Measurements from ENCODE around the gene CD300LB. TPM values are rescaled to one million over a fixed set of nuclear protein-coding genes. Genes with fewer than 3 reads are reported as not detected.

The CD300LB gene
- total RNA-seq, 2 experiments from 2014 or later, result not detected

DNA sequence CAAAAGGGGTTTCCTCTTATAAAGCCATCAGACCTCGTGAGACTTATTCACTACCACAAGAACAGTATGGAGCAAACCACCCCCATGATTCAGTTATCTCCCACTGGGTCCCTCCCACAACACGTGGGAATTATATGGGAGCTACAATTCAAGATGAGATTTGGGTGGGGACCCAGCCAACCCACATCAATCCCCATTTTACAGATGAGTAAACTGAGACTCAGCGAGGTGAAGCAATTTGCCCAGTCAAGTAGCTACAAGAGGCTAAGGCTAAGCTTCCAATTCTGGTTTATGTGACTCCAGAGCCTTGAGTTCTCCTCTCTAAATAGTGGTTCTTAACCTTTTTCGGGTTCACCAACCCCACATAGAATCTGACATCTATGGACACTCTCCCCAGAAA, 56.1 kb downstream of the CD300LB start:
- no peak for DNase-seq (ENCODE audit: low spot score)
- ChIA-PET POLR2A (no interaction called here), CTCF (ENCODE audit: unreplicated experiment) (no interaction called here)
- Histone ChIP-seq H3K9me3 (ENCODE audit: low read length) (peaks cover 17% of the 10 kb centered on the region), H3K4me3 (ENCODE audit: low read depth, low read length, poor library complexity, severe bottlenecking) (no peak overlapping the region), H2AFZ (ENCODE audit: low read length) (no peak overlapping the region), H3K4me2 (ENCODE audit: low read length) (no peak overlapping the region), H3K36me3 (ENCODE audit: insufficient read depth, low read length) (peaks cover 22% of the 10 kb centered on the region), H3K27ac (ENCODE audit: low read depth, low read length, poor library complexity, severe bottlenecking) (peak overlapping the region; percentile 79), H3K4me1 (ENCODE audit: insufficient read depth, low read length, poor library complexity, severe bottlenecking) (peaks cover 60% of the 10 kb centered on the region), H3K79me2 (ENCODE audit: insufficient read depth, low read depth, low read length) (no peaks in the 10 kb centered on the region), H3K9me2 (ENCODE audit: insufficient read depth, low read length) (no peaks in the 10 kb centered on the region), H4K20me1 (ENCODE audit: insufficient read depth, low read length) (no peaks in the 10 kb centered on the region)
- intact Hi-C loops (cut with micrococcal nuclease; ENCODE audit: unreplicated experiment), result no loop called here
- BruUV-seq (replicated peaks), result no TSS peak
- TF ChIP-seq, protein P1, sequence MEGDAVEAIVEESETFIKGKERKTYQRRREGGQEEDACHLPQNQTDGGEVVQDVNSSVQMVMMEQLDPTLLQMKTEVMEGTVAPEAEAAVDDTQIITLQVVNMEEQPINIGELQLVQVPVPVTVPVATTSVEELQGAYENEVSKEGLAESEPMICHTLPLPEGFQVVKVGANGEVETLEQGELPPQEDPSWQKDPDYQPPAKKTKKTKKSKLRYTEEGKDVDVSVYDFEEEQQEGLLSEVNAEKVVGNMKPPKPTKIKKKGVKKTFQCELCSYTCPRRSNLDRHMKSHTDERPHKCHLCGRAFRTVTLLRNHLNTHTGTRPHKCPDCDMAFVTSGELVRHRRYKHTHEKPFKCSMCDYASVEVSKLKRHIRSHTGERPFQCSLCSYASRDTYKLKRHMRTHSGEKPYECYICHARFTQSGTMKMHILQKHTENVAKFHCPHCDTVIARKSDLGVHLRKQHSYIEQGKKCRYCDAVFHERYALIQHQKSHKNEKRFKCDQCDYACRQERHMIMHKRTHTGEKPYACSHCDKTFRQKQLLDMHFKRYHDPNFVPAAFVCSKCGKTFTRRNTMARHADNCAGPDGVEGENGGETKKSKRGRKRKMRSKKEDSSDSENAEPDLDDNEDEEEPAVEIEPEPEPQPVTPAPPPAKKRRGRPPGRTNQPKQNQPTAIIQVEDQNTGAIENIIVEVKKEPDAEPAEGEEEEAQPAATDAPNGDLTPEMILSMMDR (conservative IDR thresholded peaks at IDR 0.05; ENCODE audit: low read length), result no peak
- TF ChIP-seq EZH2phosphoT487 (IDR thresholded peaks at IDR 0.05; ENCODE audit: borderline replicate concordance, low read depth, low read length), result no peak

DNA sequence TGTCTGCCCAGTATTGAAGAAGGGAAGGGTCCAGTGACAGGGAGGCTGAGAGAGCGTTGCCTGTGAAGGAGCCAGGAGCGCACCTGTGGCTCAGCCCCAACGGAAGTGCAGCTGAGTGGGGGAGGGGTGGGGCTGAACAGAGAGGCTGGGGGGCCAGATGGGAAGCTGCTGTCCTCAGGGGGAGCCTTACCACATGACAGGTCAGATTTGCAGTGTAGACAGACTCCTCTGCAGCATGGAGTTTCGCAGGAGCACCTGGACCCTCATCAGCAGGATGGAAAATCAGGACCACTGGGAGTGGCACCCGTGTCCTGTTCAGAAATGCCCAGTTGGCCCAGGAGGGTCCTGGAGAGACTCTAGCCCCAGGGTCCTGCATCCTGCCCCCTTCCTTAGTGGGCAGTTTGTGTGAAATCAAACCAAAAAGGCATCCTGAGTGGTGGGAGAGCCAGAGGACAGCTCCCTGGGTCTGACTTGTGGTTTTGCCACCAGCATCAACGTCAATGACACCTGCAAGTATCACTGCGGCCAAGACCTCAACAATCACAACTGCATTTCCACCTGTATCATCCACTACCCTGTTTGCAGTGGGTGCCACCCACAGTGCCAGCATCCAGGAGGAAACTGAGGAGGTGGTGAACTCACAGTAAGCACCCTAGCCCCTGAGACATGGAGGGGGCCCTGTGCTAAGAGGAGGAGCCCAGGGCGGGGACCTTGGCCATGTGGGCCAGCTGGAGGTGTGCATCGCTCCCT, 57.1 kb downstream of the CD300LB start:
- H3K9me3 ChIP-seq (ENCODE audit: low read length), result peaks cover 17% of the 10 kb centered on the region
- ChIA-PET CTCF (ENCODE audit: unreplicated experiment) (interaction anchor here (0.7 kb wide), 1 partner anchor 17 kb away, joined by 3 read pairs; no protein-coding TSS in a partner anchor), POLR2A (interaction anchor here (1.5 kb wide), 1 partner anchor 20 kb away, joined by 3 read pairs; no protein-coding TSS in a partner anchor)
- peaks cover 64% of the 10 kb centered on the region for H3K4me1 ChIP-seq (ENCODE audit: insufficient read depth, low read length, poor library complexity, severe bottlenecking)
- intact Hi-C loops (cut with micrococcal nuclease; ENCODE audit: unreplicated experiment), result no loop called here
- H2AFZ ChIP-seq (ENCODE audit: low read length), result peak overlapping the region; percentile 32; the same call in 1 of the 2 replicates
- H3K4me3 ChIP-seq (ENCODE audit: low read depth, low read length, poor library complexity, severe bottlenecking), result peak overlapping the region; percentile 42
- peak overlapping the region; percentile 79 for H3K27ac ChIP-seq (ENCODE audit: low read depth, low read length, poor library complexity, severe bottlenecking)
- peak; percentile 94 for DNase-seq (ENCODE audit: low spot score)
- H4K20me1 ChIP-seq (ENCODE audit: insufficient read depth, low read length), result no peaks in the 10 kb centered on the region
- no peaks in the 10 kb centered on the region for H3K9me2 ChIP-seq (ENCODE audit: insufficient read depth, low read length)
- TF ChIP-seq, protein P1 (conservative IDR thresholded peaks at IDR 0.05; ENCODE audit: low read length), result no peak
- no peak for TF ChIP-seq EZH2phosphoT487 (IDR thresholded peaks at IDR 0.05; ENCODE audit: borderline replicate concordance, low read depth, low read length)
- no peaks in the 10 kb centered on the region; the same call in 1 of the 2 replicates for H3K79me2 ChIP-seq (ENCODE audit: insufficient read depth, low read depth, low read length)
- BruUV-seq (replicated peaks), result no TSS peak
- peak overlapping the region; percentile 73 for H3K4me2 ChIP-seq (ENCODE audit: low read length)
- H3K36me3 ChIP-seq (ENCODE audit: insufficient read depth, low read length), result peaks cover 22% of the 10 kb centered on the region

GRCh38 chr17:74473294-74473693, 58.0 kb downstream of the CD300LB start:
- no TSS peak for BruUV-seq (replicated peaks)
- Histone ChIP-seq H3K79me2 (ENCODE audit: insufficient read depth, low read depth, low read length) (peaks cover 5% of the 10 kb centered on the region; the same call in 1 of the 2 replicates), H3K4me2 (ENCODE audit: low read length) (peak overlapping the region; percentile 73), H3K36me3 (ENCODE audit: insufficient read depth, low read length) (peaks cover 22% of the 10 kb centered on the region), H3K9me2 (ENCODE audit: insufficient read depth, low read length) (no peaks in the 10 kb centered on the region), H3K4me3 (ENCODE audit: low read depth, low read length, poor library complexity, severe bottlenecking) (peak overlapping the region; percentile 42), H3K4me1 (ENCODE audit: insufficient read depth, low read length, poor library complexity, severe bottlenecking) (peaks cover 61% of the 10 kb centered on the region), H4K20me1 (ENCODE audit: insufficient read depth, low read length) (no peaks in the 10 kb centered on the region), H3K27ac (ENCODE audit: low read depth, low read length, poor library complexity, severe bottlenecking) (peak overlapping the region; percentile 79), H3K9me3 (ENCODE audit: low read length) (peaks cover 17% of the 10 kb centered on the region), H2AFZ (ENCODE audit: low read length) (no peak overlapping the region)
- no peak for DNase-seq (ENCODE audit: low spot score)
- CTCF ChIA-PET (ENCODE audit: unreplicated experiment), result interaction anchor here (0.7 kb wide), 1 partner anchor 16 kb away, joined by 3 read pairs; no protein-coding TSS in a partner anchor
- intact Hi-C loops (cut with micrococcal nuclease; ENCODE audit: unreplicated experiment), result no loop called here
- no peak for TF ChIP-seq EZH2phosphoT487 (IDR thresholded peaks at IDR 0.05; ENCODE audit: borderline replicate concordance, low read depth, low read length)
- TF ChIP-seq, protein P1 (conservative IDR thresholded peaks at IDR 0.05; ENCODE audit: low read length), result no peak
- POLR2A ChIA-PET, result interaction anchor here (0.8 to 1.5 kb wide), 2 partner anchors 18 to 19 kb away, joined by 3 read pairs; no protein-coding TSS in a partner anchor

Measured in OCI-LY7 (cell line).